ENCODE results near the gene ZDHHC21. TPM values are rescaled to one million over a fixed set of nuclear protein-coding genes. Genes with fewer than 3 reads are reported as not detected.

Gene ZDHHC21
- total RNA-seq, 1 donor from 2014 or later = 8.6 TPM

Other genes starting within 250 kb of the ZDHHC21 start
- not detected for gene CER1, start 29.3 kb upstream of the ZDHHC21 start, total RNA-seq
- gene FREM1, start 217.0 kb upstream of the ZDHHC21 start, total RNA-seq = 2.4 TPM